HAP-1 (cell line): ENCODE results near the gene MCMBP.
"Not testable (repeated sequence)": the region's sequence is repeated elsewhere in the genome, so short reads cannot be mapped to it uniquely, and the experiment has no call there.

ENCODE experiments used
- DNase-seq, 2 experiments: peaks; one replicate each; pipeline ENCODE4 v3.0.0-alpha.2; 2016 to 2020; ENCODE audit warnings: low spot score in 2 of 2
- H3K27me3 ChIP-seq: fragments of 250-450 bp; sonication (Bioruptor Pico); 2 replicates; pipeline ENCODE4 v1.5.1; 2020; ENCODE audit warnings: low read depth, mild to moderate bottlenecking, moderate library complexity
- H3K36me3 ChIP-seq: fragments of 250-450 bp; sonication (Bioruptor Pico); replicated peaks from 2 replicates; pipeline ENCODE4 v1.5.1; 2020; ENCODE audit warnings: mild to moderate bottlenecking
- H3K4me1 ChIP-seq: fragments of 250-450 bp; sonication (Bioruptor Pico); 2 replicates; pipeline ENCODE4 v1.5.1; 2020; ENCODE audit warnings: mild to moderate bottlenecking
- H3K4me3 ChIP-seq: fragments of 250-450 bp; sonication (Bioruptor Pico); 2 replicates; pipeline ENCODE4 v1.5.1; 2020; ENCODE audit warnings: mild to moderate bottlenecking, moderate library complexity
- H3K9me3 ChIP-seq: fragments of 250-450 bp; sonication (Bioruptor Pico); 2 replicates; pipeline ENCODE4 v1.5.1; 2020; ENCODE audit warnings: mild to moderate bottlenecking, moderate library complexity
- in situ Hi-C: fragments of 300-500 bp; cut with MboI; formaldehyde crosslinking; loops from 3 replicates; pipeline ENCODE4 v1.14.3; 2020; ENCODE audit warnings: low sequenced_read_pairs, inconsistent platforms, mixed read lengths

Gene MCMBP

DNA sequence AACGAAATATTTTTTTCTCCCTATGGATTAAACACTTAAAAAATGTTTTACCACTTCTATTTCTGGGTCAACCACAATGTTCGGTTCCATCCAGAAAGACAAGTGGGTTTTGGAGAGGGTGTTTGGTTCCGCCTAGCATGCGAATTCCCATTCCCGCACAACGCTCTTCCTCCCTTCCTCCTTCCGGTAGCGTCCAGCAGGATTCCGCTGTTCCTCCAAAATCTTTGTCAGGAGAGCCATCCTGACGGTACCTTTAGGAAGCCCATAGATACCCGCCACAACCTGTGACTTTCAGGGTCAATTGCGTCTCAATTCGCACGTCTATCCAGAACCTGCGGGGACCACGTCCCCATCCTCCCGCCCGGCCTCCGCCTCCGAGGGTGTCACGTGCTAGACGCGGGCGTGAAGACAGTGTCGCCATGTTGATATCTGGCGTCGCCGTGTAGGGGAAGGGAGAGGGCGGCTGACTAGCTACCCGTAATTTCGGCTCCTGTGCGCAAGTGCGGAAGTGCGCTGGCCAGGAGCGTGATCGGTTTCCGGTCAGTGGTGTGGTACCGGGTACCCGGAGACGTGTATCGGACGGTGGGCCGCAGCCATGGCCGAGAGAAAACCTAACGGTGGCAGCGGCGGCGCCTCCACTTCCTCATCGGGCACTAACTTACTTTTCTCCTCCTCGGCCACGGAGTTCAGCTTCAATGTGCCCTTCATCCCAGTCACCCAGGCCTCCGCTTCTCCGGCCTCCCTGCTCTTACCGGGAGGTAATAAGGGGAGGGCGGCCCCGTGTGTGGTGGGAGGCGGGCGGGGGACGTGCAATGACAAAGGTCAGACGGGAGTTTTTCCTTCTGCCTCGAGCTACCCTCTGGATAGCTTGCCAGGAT is 19.8 kb upstream of the MCMBP start, which contains the start of gene SEC23IP:
Gene SEC23IP, plus strand, starts transcription at position 543 of the 878 bp plus-strand sequence. Its CDS starts 53 bp downstream, at position 596.
- no peaks in the 10 kb centered on the region for H3K9me3 ChIP-seq
- peaks cover 10% of the 10 kb centered on the region for H3K4me1 ChIP-seq
- H3K36me3 ChIP-seq: peaks cover 16% of the 10 kb centered on the region
- H3K4me3 ChIP-seq: peak within 1 kb of the TSS; percentile 72
- no peaks in the 10 kb centered on the region for H3K27me3 ChIP-seq
- in situ Hi-C loops: no loop called here
- peak; percentile 92 to 96 for DNase-seq

DNA sequence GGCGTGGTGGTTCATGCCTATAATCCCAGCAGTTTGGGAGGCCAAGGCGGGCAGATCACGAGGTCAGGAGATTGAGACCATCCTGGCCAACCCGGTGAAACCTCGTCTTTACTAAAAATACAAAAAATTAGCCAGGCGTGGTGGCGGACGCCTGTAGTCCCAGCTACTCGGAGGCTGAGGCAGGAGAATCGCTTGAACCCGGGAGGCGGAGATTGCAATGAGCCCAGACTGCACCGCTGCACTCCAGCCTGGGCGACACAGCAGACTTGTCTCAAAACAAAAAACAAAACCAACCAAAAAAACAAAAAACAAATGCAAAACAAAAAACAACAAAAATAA is 19.2 kb upstream of the MCMBP start:
- in situ Hi-C loops, H3K27me3 ChIP-seq, H3K9me3 ChIP-seq, DNase-seq: not testable (repeated sequence)
- Histone ChIP-seq H3K4me1 (peaks cover 10% of the 10 kb centered on the region), H3K36me3 (peaks cover 16% of the 10 kb centered on the region), H3K4me3 (peak overlapping the region; percentile 72)

DNA sequence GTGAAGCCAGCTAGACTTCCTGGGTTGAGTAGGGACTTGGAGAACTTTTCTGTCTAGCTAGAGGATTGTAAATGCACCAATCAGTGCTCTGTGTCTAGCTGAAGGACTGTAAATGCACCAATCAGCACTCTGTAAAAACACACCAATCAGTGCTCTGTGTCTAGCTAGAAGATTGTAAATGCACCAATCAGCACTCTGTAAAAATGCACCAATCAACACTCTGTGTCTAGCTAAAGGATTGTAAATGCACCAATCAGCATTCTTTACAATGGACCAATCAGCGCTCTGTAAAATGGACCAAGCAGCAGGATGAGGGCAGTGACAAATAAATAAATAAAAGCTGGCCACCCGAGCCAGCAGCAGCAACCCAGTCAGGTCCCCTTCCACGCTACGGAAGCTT is 17.7 kb upstream of the MCMBP start:
- DNase-seq, H3K4me3 ChIP-seq, H3K9me3 ChIP-seq, H3K27me3 ChIP-seq, in situ Hi-C loops: not testable (repeated sequence)
- H3K4me1 ChIP-seq: peaks cover 10% of the 10 kb centered on the region
- H3K36me3 ChIP-seq: peaks cover 16% of the 10 kb centered on the region

DNA sequence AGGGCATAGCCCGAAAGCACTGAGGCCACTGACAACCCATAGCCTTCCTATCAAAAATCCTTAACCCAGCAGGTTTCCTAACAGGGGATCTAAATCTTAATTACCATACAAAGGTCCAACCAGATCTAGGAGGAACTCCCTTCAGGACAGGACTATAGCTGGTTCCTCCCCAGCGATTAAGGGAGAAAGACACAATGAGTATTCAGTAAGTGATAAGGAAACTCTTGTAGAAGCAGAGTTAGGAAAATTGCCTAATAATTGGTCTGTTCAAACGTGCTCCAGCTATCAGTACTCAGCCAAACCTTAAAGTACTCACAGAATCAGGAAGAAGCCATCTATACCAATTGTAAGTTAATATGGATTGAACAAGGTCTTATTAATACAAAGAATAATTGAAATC is 16.6 kb upstream of the MCMBP start:
- H3K4me1 ChIP-seq, in situ Hi-C loops, H3K4me3 ChIP-seq, H3K9me3 ChIP-seq, H3K27me3 ChIP-seq, H3K36me3 ChIP-seq, DNase-seq: not testable (repeated sequence)

DNA sequence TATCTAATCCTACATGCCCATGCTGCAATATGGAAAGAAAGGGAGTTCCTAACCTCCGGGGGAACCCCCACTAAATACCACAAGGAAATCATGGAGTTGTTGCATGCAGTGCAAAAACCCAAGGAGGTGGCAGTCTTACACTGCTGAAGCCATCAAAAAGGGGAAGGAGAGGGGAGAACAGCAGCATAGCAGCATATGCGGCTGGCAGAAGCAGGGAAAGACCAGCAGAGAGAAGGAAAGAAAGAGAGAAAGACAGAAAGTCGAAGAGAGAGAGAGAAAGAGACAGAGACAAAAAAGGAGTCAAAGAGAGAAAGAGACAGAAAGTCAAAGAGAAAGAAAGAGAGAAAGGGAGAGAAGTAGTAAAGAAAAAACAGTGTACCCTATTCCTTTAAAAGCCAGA is 16.1 kb upstream of the MCMBP start:
- H3K27me3 ChIP-seq, DNase-seq, in situ Hi-C loops, H3K36me3 ChIP-seq, H3K4me1 ChIP-seq, H3K9me3 ChIP-seq, H3K4me3 ChIP-seq: not testable (repeated sequence)

DNA sequence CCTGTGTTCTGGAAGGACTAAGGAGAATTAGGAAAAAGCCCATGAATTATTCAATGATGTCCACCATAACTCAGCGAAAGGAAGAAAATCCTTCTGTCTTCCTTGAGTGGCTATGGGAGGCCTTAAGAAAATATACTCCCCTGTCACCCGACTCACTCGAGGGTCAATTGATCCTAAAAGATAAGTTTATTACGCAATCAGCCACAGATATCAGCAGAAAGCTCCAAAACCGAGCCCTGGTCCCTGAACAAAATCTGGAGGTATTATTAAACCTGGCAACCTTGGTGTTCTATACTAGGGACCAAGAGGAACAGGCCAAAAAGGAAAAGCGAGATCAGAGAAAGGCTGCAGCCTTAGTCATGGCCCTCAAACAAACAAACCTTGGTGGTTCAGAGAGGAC is 13.4 kb upstream of the MCMBP start:
- H3K27me3 ChIP-seq, H3K4me1 ChIP-seq, in situ Hi-C loops, DNase-seq, H3K9me3 ChIP-seq, H3K36me3 ChIP-seq, H3K4me3 ChIP-seq: not testable (repeated sequence)

DNA sequence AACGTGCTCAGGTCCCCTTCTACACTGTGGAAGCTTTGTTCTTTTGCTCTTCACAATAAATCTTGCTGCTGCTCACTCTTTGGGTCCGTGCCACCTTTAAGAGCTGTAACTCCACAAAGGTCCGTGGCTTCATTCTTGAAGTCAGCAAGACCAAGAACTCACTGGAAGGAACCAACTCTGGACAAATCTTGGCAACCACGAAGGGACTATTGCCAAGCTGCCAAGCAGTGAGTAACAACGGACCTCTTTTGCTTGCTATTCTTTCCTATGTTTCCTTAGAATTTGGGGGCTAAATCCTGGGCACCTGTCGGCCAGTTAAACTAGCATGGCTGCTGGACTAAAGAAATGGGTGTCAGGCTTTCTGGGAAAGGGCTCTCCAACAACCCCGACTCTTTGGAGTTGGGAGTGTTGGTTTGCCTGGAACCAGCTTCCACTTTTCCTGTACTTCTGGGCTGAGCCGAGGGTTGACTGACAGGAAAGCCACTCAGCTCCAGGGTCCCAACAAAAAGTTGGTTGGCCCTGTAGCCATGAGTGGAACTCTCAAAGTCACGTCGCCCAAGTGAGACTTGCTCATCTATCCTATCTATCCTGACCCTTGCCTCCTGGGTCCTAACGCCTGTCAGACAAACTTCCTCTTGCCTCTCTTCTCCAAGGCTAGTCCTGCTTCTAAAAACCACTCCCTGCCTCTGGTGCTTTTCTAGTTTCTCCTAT is 11.4 kb upstream of the MCMBP start:
- in situ Hi-C loops, H3K4me3 ChIP-seq, H3K27me3 ChIP-seq, H3K4me1 ChIP-seq, H3K9me3 ChIP-seq, DNase-seq, H3K36me3 ChIP-seq: not testable (repeated sequence)

DNA sequence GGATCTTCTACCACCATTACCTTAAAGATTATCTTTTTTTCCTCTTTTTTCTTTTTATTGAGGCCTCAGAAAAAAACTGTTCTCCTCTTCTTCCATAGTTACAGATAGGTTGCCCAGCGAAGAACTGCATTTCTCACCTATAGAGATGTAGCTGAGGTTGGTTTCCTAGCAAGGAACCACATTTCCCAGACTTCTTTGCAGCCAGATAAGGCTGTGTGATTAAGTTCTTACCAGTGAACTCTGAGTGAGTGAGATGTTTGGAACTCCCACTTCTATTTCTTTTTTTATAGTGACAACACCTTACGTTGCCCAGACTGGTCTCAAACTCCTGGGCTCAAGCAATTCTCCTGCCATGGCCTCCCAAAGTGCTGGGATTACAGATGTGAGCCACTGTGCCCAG is 5.9 kb upstream of the MCMBP start:
- in situ Hi-C loops: no loop called here
- no peaks in the 10 kb centered on the region for H3K9me3 ChIP-seq
- DNase-seq: no peak
- H3K36me3 ChIP-seq: no peaks in the 10 kb centered on the region
- no peaks in the 10 kb centered on the region for H3K27me3 ChIP-seq
- H3K4me1 ChIP-seq: peaks cover 6% of the 10 kb centered on the region
- H3K4me3 ChIP-seq: no peak overlapping the region

DNA sequence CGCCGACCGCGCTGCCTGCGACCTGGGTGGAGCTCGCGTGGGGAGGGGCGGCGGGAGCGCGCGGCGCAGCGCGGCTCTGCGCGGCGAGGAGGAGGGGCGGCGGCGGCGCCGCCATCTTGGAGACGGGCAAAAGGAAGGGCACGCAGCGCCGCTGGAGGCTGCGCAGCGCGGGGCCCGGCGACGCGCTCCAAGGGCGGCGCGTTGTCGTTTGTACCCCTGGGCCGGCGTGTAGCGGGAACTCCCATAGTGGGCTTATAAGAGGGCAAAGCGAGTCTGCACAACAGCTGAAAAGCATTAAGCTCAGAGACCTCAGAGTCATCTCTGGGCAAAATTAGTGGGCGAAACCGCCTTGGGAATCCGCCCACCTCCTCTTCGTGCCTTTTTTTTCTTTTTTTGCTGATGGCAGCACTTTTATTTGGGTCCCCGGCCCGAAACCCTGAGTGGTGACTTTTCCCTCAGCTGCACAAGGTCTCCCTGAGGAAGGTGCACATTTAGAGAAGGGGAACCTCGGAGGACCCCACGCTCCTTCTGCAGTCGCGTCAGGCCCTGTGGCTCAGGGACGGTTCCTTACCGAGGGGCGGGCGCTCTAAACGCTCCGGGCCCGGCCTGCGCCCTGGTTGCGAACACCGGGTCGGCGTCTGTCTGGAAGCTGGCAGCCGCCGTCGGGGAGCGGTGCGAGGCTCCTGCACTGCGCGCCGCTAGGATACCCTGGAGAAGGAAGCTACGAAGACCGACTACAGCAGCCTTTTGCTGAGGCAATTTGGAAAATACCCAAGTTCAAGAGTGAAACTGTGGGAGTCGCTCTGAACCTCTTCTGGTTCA is 428 bp upstream of the MCMBP start:
- Histone ChIP-seq H3K4me1 (peaks cover 16% of the 10 kb centered on the region), H3K36me3 (peaks cover 3% of the 10 kb centered on the region; the same call in 1 of the 2 replicates), H3K9me3 (no peaks in the 10 kb centered on the region), H3K27me3 (no peaks in the 10 kb centered on the region), H3K4me3 (peak overlapping the region; percentile 80)
- peak; percentile 85 to 91 for DNase-seq
- in situ Hi-C loops: no loop called here

DNA sequence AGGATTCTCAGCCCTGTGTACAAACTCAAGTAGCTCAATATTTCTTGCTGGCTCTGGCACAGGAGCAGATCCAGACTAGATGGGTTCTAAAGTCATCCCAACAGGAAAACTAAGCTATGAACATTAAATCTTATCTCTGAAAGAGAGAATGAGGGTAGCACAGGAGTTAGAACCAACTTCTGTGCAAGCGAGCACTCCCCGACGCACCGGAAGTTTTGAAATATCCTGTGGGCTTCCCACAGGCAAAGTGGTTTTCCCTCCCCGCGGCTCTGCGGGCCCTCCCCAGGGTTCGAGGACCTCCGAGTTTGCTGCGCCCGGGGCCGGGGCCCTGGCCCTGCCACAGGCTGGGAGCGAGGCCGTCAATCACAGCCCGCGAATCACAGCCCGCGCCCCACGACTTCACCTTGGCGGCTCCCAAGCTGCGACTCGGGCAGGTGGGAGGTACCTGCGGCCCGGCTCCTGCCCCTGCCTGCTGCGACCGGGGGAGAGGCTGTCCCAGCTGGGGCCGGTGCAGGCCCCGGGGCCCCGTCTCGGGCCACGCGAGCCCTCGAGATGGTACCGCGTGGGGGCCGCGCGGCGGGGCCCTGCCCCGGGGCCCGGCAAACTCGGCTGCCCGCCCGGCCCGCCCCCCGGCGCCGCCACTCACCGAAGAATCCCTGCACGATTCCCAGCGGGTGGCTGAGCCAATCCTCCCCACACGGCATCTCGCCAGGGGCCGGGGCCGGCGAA is 598 bp downstream of the MCMBP start:
- H3K27me3 ChIP-seq: no peaks in the 10 kb centered on the region
- H3K9me3 ChIP-seq: no peaks in the 10 kb centered on the region
- in situ Hi-C loops: no loop called here
- DNase-seq: peak in 1 of 2 experiments; percentile 63
- H3K36me3 ChIP-seq: peaks cover 7% of the 10 kb centered on the region
- peak overlapping the region; percentile 80 for H3K4me3 ChIP-seq
- peaks cover 16% of the 10 kb centered on the region for H3K4me1 ChIP-seq

DNA sequence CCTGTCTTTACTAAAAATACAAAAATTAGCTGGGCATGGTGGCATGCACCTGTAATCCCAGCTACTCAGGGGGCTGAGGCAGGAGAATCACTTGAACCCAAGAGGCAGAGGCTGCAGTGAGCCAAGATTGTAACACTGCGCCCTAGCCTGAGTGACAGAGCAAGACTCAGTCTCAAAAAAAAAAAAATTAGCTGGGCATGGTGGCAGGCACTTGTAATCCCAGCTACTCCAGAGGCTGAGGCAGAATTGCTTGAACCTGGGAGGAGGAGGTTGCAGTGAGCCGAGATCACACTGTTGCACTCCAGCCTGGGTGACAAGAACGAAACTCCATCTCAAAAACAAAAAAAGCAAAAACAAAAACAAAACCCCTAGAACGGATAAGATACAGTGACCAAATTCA is 3.2 kb downstream of the MCMBP start:
- peaks cover 12% of the 10 kb centered on the region for H3K4me1 ChIP-seq
- DNase-seq, H3K27me3 ChIP-seq, H3K9me3 ChIP-seq, in situ Hi-C loops, H3K36me3 ChIP-seq: not testable (repeated sequence)
- peak overlapping the region; percentile 80 for H3K4me3 ChIP-seq

DNA sequence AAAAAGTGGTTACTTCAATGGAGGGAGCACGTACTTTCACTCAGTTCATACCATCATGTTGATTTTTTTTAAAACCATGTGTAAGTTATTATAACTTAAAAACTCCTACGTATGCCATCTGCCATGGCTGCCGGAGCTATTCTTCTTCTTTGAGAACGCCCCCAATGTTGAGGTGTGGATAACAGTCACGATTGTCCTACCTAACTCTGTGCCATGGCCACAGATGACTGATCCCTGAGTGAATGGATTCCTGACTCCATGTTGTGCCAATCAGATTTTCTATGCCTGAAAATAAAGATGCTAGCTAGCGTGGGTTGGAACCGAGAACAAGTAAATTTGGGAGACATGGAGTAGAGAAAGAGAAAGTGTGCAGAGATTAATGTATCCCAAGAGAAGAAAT is 5.3 kb downstream of the MCMBP start:
- Histone ChIP-seq H3K4me1 (peaks cover 13% of the 10 kb centered on the region), H3K9me3 (0 out of 2 replicates have a peak, but pooled peaks cover 3% of the 10 kb centered on the region), H3K27me3 (no peaks in the 10 kb centered on the region), H3K4me3 (no peak overlapping the region), H3K36me3 (peaks cover 7% of the 10 kb centered on the region)
- no peak for DNase-seq
- in situ Hi-C loops: no loop called here

DNA sequence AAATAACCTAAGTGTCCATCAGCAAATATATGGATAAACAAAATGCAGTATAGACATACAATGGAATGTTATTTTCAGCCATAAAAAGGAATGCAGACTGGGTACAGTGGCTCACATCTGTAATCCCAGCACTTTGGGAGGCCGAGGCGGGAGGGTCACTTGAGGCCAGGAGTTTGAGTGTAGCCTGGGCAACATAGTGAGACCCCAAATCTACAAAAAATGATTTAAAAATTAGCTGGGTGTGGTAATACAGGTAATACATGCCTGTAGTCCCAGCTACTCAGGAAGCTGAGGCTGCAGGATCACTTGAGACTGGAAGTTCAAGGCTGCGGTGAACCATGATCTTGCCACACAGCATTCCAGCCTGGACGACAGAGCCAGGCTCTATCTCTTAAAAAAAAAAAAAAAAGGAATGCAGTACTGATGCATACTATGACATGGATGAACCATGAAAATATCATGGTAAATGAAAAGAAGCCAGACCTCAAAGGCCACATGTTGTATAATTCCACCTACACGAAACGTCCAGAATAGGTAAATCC is 6.9 kb downstream of the MCMBP start:
- H3K4me3 ChIP-seq: no peak overlapping the region
- no peaks in the 10 kb centered on the region for H3K27me3 ChIP-seq
- 0 out of 2 replicates have a peak, but pooled peaks cover 3% of the 10 kb centered on the region for H3K9me3 ChIP-seq
- H3K4me1 ChIP-seq: peaks cover 28% of the 10 kb centered on the region
- in situ Hi-C loops: no loop called here
- DNase-seq: no peak
- peaks cover 3% of the 10 kb centered on the region for H3K36me3 ChIP-seq
